Measurements from ENCODE around the gene MUCL3. TPM values are rescaled to one million over a fixed set of nuclear protein-coding genes. Genes with fewer than 3 reads are reported as not detected.

MUCL3 gene
- total RNA-seq, 2 experiments from 2014 or later: not detected

GRCh38 chr6:30985490-30985889 is 44.7 kb downstream of the MUCL3 start:
- no peak for TF ChIP-seq CTCF (conservative IDR thresholded peaks at IDR 0.05; ENCODE audit: low read length)
- POLR2A ChIA-PET: interaction anchor here (0.6 kb wide), 1 partner anchor 23 kb away, joined by 4 read pairs; no protein-coding TSS in a partner anchor
- no peak for DNase-seq (ENCODE audit: low spot score)
- Histone ChIP-seq H3K9me3 (ENCODE audit: low read length) (no peaks in the 10 kb centered on the region), H3K36me3 (ENCODE audit: insufficient read depth, low read length) (no peaks in the 10 kb centered on the region), H3K79me2 (ENCODE audit: insufficient read depth, low read depth, low read length) (no peaks in the 10 kb centered on the region), H3K4me1 (ENCODE audit: insufficient read depth, low read length, poor library complexity, severe bottlenecking) (peaks cover 2% of the 10 kb centered on the region), H3K9me2 (ENCODE audit: insufficient read depth, low read length) (no peaks in the 10 kb centered on the region), H2AFZ (ENCODE audit: low read length) (no peak overlapping the region), H3K27ac (ENCODE audit: low read depth, low read length, poor library complexity, severe bottlenecking) (no peak overlapping the region), H3K4me2 (ENCODE audit: low read length) (no peak overlapping the region), H3K4me3 (ENCODE audit: low read depth, low read length, poor library complexity, severe bottlenecking) (no peak overlapping the region), H4K20me1 (ENCODE audit: insufficient read depth, low read length) (no peaks in the 10 kb centered on the region)
- no TSS peak for BruUV-seq (replicated peaks)
- CTCF ChIA-PET (ENCODE audit: unreplicated experiment): no interaction called here
- intact Hi-C loops (cut with micrococcal nuclease; ENCODE audit: unreplicated experiment): no loop called here

GRCh38 chr6:30987304-30987703 is 46.5 kb downstream of the MUCL3 start:
- no TSS peak for BruUV-seq (replicated peaks)
- no peaks in the 10 kb centered on the region for H3K79me2 ChIP-seq (ENCODE audit: insufficient read depth, low read depth, low read length)
- CTCF ChIA-PET (ENCODE audit: unreplicated experiment): no interaction called here

DNA sequence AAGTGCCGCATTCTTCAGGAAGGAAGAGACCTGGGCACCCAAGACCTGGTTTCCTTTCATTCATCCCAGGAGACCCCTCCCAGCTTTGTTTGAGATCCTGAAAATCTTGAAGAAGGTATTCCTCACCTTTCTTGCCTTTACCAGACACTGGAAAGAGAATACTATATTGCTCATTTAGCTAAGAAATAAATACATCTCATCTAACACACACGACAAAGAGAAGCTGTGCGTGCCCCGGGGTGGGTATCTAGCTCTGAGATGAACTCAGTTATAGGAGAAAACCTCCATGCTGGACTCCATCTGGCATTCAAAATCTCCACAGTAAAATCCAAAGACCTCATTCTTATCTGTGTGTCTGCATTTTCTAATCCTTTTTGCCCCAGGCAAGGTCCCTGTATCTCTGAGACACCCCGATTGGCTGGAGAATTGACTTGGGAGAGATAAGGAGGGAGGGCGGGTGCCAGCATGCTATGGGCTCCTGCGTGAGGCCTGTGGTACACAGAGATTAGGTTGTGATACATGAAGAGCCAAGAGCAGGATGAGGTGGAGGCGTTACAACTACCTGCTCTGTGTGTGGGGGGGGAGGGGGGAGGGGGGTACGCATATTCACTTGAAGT is 47.5 kb downstream of the MUCL3 start:
- no peak overlapping the region for H2AFZ ChIP-seq (ENCODE audit: low read length)
- no peaks in the 10 kb centered on the region for H3K9me2 ChIP-seq (ENCODE audit: insufficient read depth, low read length)
- CTCF ChIA-PET (ENCODE audit: unreplicated experiment): no interaction called here
- POLR2A ChIA-PET: no interaction called here
- H4K20me1 ChIP-seq (ENCODE audit: insufficient read depth, low read length): no peaks in the 10 kb centered on the region
- intact Hi-C loops (cut with micrococcal nuclease; ENCODE audit: unreplicated experiment): no loop called here
- H3K27ac ChIP-seq (ENCODE audit: low read depth, low read length, poor library complexity, severe bottlenecking): no peak overlapping the region
- no peaks in the 10 kb centered on the region for H3K79me2 ChIP-seq (ENCODE audit: insufficient read depth, low read depth, low read length)
- H3K4me2 ChIP-seq (ENCODE audit: low read length): no peak overlapping the region
- BruUV-seq (replicated peaks): no TSS peak
- no peaks in the 10 kb centered on the region for H3K9me3 ChIP-seq (ENCODE audit: low read length)
- no peak overlapping the region for H3K4me3 ChIP-seq (ENCODE audit: low read depth, low read length, poor library complexity, severe bottlenecking)
- TF ChIP-seq EZH2phosphoT487 (IDR thresholded peaks at IDR 0.05; ENCODE audit: borderline replicate concordance, low read depth, low read length): no peak
- TF ChIP-seq CTCF (conservative IDR thresholded peaks at IDR 0.05; ENCODE audit: low read length): no peak
- no peak for DNase-seq (ENCODE audit: low spot score)
- no peaks in the 10 kb centered on the region for H3K36me3 ChIP-seq (ENCODE audit: insufficient read depth, low read length)
- peaks cover 3% of the 10 kb centered on the region for H3K4me1 ChIP-seq (ENCODE audit: insufficient read depth, low read length, poor library complexity, severe bottlenecking)

More at GRCh38 chr6:30987304-30987703, 46.5 kb downstream of the MUCL3 start:
- Histone ChIP-seq H3K4me1 (ENCODE audit: insufficient read depth, low read length, poor library complexity, severe bottlenecking) (peaks cover 3% of the 10 kb centered on the region), H3K4me2 (ENCODE audit: low read length) (no peak overlapping the region), H3K4me3 (ENCODE audit: low read depth, low read length, poor library complexity, severe bottlenecking) (no peak overlapping the region), H3K9me3 (ENCODE audit: low read length) (no peaks in the 10 kb centered on the region), H3K36me3 (ENCODE audit: insufficient read depth, low read length) (no peaks in the 10 kb centered on the region), H3K27ac (ENCODE audit: low read depth, low read length, poor library complexity, severe bottlenecking) (no peak overlapping the region), H3K9me2 (ENCODE audit: insufficient read depth, low read length) (no peaks in the 10 kb centered on the region), H4K20me1 (ENCODE audit: insufficient read depth, low read length) (no peaks in the 10 kb centered on the region), H2AFZ (ENCODE audit: low read length) (no peak overlapping the region)
- POLR2A ChIA-PET: no interaction called here
- TF ChIP-seq EZH2phosphoT487 (IDR thresholded peaks at IDR 0.05; ENCODE audit: borderline replicate concordance, low read depth, low read length) (no peak), CTCF (conservative IDR thresholded peaks at IDR 0.05; ENCODE audit: low read length) (no peak)
- DNase-seq (ENCODE audit: low spot score): no peak
- intact Hi-C loops (cut with micrococcal nuclease; ENCODE audit: unreplicated experiment): no loop called here

Measured in OCI-LY7 (cell line).